Suppressor macrophage treated with lipopolysaccharide for 4 hours (primary cell): ENCODE results near the gene DNPH1.

Experiments
- DNase-seq: peaks from one replicate; pipeline ENCODE4 v3.0.0-alpha.2; 2020

Gene DNPH1

DNA sequence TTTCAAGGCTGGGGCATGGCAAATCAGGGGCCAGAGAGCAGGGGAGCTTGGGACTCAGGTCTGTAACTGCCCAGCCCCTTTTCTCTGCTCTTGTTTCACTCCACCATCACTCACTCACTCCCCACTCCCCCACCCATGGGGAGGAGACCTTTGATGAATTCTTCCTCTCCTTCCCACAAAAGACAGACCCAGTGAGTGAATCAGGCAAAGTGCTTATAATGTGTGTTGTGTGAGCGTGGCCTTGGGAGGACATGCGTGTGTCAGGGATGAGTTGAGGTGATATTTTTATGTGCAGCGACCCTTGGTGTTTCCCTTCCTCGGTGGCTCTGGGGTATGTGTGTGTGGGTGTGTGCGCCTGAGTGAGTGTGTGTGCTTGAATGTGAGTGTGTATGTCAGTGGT is 48.3 kb downstream of the DNPH1 start:
- DNase-seq, result no peak

DNA sequence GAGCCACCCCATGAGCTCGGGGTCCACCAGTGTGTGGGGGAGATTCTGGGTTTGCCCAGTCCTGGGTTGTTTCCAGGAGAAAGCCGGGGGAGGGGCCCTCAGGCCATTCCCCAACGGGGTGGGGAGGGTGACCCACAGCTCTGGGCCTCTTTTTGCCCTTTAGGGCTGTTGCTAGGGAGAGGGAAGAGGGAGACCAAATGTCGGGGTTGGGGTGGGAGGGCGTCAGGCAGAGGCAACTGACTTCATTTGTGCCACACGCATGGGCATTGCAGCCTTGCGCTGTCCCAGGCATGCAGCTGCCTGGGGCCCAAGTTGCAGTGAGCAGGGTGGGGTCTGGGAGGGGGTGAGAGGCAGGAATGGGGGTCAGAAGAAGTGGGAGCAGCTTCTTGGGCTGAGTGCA is 49.2 kb downstream of the DNPH1 start:
- no peak for DNase-seq

DNA sequence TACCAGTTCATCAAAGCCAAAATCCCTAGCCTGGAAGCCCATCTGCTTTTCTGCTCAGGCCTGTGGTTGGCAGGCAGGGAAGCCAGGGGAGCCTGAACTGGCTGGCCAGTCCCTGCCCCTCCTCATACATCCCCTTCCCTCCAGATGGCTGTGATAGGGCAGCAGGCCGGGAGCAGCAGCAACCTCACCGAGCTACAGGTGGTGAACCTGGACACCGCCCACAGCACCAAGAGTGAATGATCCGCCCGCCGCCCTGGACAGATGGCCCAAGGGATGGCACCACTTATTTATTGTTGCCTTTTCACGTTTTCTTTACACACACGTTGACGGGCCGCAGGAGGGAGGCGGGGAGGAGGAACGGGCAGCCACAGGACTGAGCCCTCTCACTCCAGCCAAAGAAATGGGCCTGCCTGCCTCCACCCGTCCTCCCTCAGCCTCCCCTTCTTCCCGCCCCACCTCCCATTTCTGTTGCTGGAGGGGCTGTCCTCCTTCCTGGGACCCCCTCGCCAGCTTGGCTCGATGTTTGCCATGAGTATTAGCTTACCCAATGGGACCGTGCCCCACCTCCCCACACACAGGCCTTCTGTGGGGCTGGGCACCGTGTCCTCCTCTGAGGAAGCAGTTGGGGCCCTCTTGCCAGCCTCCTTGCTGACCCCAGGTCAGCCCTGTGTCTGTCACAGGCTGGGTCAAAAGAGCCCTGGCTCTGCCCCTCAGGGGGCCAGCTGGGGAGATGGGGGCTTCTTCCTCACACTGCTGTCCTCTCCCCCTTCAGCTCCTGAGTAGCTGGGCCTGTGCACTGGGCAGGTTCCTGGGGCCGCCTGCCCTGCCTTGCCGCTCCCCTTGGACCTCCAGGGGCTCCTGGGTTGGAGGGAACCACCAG is 50.1 kb downstream of the DNPH1 start:
- no peak for DNase-seq

DNA sequence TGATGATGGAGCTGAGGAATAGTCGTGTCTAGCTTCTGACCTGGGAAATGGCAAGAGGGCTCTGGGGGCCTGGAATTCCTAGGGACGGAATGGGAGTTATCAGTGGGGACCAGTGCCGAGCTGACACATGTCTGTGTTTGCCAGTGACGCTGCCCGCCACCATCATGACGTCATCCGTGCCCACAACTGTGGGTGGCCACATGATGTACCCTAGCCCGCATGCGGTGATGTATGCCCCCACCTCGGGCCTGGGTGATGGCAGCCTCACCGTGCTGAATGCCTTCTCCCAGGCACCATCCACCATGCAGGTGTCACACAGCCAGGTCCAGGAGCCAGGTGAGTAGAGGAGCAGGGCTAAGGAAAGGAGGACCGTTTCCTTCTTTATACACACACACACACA is 51.1 kb downstream of the DNPH1 start:
- DNase-seq, result no peak

DNA sequence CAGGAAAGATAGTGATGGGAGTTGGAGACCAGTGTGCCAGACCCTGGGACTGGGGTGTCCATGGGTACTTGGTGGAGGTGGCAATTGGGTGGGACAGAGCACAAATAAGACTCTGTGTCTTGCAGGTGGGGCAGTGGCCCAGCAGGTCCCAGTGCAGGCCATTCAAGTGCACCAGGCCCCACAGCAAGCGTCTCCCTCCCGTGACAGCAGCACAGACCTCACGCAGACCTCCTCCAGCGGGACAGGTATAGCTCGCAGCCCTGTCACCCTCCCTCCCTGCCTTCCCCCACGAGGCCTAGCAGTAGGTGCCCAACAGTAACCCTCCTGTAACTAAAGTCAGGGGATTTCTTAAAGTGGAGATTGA is 52.9 kb downstream of the DNPH1 start:
- DNase-seq, result no peak

DNA sequence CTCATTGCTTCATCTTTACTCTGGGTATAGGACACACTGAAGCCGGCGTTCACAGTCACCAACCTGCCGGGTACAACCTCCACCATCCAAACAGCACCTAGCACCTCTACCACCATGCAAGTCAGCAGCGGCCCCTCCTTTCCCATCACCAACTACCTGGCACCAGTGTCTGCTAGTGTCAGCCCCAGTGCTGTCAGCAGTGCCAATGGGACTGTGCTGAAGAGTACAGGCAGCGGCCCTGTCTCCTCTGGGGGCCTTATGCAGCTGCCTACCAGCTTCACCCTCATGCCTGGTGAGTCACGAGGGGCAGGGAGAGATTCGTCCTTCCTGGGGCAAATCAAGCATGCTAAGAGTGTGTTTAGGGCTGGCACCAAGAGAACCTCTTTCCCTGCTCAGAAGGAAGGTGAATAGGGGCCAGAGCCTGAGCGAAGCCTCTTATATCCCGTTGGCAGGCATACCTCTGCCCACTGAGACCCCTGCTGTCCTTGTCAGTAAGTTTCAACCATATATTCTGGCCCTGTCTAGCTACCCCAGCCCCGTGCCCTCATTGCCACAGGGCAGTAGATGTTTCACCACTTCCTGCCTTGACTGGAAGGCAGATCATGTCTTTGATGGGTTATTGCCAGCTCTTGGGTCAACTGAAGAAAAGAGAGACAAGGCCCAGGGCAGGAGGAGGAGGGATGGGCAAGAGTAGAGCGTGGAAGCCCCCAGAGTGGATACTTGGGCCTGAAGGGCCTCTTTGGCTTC is 53.4 kb downstream of the DNPH1 start:
- DNase-seq, result no peak
